ENCODE measurements around the gene ATP9B. TPM values are rescaled to one million over a fixed set of nuclear protein-coding genes. Genes with fewer than 3 reads are reported as not detected.
"Not testable (repeated sequence)": the region's sequence is repeated elsewhere in the genome, so short reads cannot be mapped to it uniquely, and the experiment has no call there.

Gene ATP9B
- total RNA-seq, 1 experiment from 2014 or later: 20.9 TPM

- H2AK5ac ChIP-seq (ENCODE audit: insufficient read length, low read length): no peak overlapping the region
- H3K4me1 ChIP-seq (ENCODE audit: insufficient read depth, low read length): no peaks in the 10 kb centered on the region
- no peak overlapping the region for H3K56ac ChIP-seq (ENCODE audit: insufficient read length, low read depth, low read length)
- H3K27me3 Mint-ChIP-seq (ENCODE audit: low read depth): peaks cover 19% of the 10 kb centered on the region
- DNase-seq: no peak
- no peaks in the 10 kb centered on the region for H3K9me3 ChIP-seq (ENCODE audit: control insufficient read depth, low read depth, low read length)
- peaks cover 5% of the 10 kb centered on the region; the same call in 1 of the 2 replicates for H3K27me3 ChIP-seq (ENCODE audit: insufficient read depth, low read length)
- no peak overlapping the region for H3K23ac ChIP-seq (ENCODE audit: insufficient read length, low read depth, low read length)
- no peak for TF ChIP-seq CTCF (conservative IDR thresholded peaks at IDR 0.05)
- H4K91ac ChIP-seq (ENCODE audit: insufficient read length, low read depth, low read length): no peak overlapping the region
- WGBS (ENCODE audit: extremely low coverage, insufficient read length, low lambda C conversion rate): no CpG with 5 or more reads among the region's 3 CpGs
- H2AFZ ChIP-seq (ENCODE audit: low read length): no peak overlapping the region
- H3K18ac ChIP-seq (ENCODE audit: insufficient read length, low read depth, low read length): no peak overlapping the region
- H2BK15ac ChIP-seq (ENCODE audit: low read depth, low read length): no peak overlapping the region
- H3K4ac ChIP-seq (ENCODE audit: low read depth, low read length): no peak overlapping the region
- no peak overlapping the region for H2BK5ac ChIP-seq (ENCODE audit: insufficient read length, low read length)
- H3K14ac ChIP-seq (ENCODE audit: insufficient read depth, low read length): no peak overlapping the region
- H3K4me3 Mint-ChIP-seq: no peak overlapping the region; a peak in 1 of 5 replicates
- H3K27ac ChIP-seq (ENCODE audit: insufficient read length, low read depth, low read length): no peak overlapping the region
- H4K8ac ChIP-seq (replicated peaks; ENCODE audit: insufficient read length, low read depth, low read length): no peak overlapping the region
- H4K5ac ChIP-seq (ENCODE audit: insufficient read length, low read depth, low read length): no peak overlapping the region
- peaks cover 8% of the 10 kb centered on the region for H3K23me2 ChIP-seq (ENCODE audit: insufficient read length, low read depth, low read length, poor library complexity, severe bottlenecking)
- H3T11ph ChIP-seq (ENCODE audit: low read length): no peak overlapping the region
- H3K9me3 Mint-ChIP-seq: peaks cover 45 to 50% of the 10 kb centered on the region in 2 experiments
- H3K79me1 ChIP-seq (ENCODE audit: insufficient read depth, low read depth, low read length, poor library complexity, severe bottlenecking): peaks cover 9% of the 10 kb centered on the region
- H2BK20ac ChIP-seq (ENCODE audit: low read depth, low read length, poor library complexity, severe bottlenecking): no peak overlapping the region
- peaks cover 17% of the 10 kb centered on the region; the same call in 1 of the 2 replicates for H3K79me2 ChIP-seq (ENCODE audit: insufficient read depth, low read length)
- H2BK120ac ChIP-seq (ENCODE audit: low read depth, low read length, poor library complexity, severe bottlenecking): no peak overlapping the region
- H3K9ac ChIP-seq (ENCODE audit: extremely low read depth, insufficient read length, low read length): no peak overlapping the region
- no peaks in the 10 kb centered on the region for H4K20me1 ChIP-seq (ENCODE audit: control insufficient read depth, insufficient read depth, insufficient read length)
- H3K36me3 Mint-ChIP-seq (ENCODE audit: insufficient read depth in 1 of 3, low read depth in 3 of 3): peaks cover 34 to 46% (median 38%) of the 10 kb centered on the region in 3 experiments
- H3K27ac Mint-ChIP-seq: no peak overlapping the region
- H2BK12ac ChIP-seq (ENCODE audit: insufficient read length, low read depth, low read length): no peak overlapping the region
- peaks cover 7 to 10% of the 10 kb centered on the region in 2 experiments for H3K4me1 Mint-ChIP-seq
- no peak overlapping the region for H3K4me2 ChIP-seq (ENCODE audit: insufficient read depth, insufficient read length, low read length)
Measured at GRCh38 chr18:79071503-79072210, 2.5 kb downstream of the ATP9B start.

GRCh38 chr18:79072655-79073054, 3.5 kb downstream of the ATP9B start:
- H3K56ac ChIP-seq (ENCODE audit: insufficient read length, low read depth, low read length); H3K27ac ChIP-seq (ENCODE audit: insufficient read length, low read depth, low read length); H3K79me1 ChIP-seq (ENCODE audit: insufficient read depth, low read depth, low read length, poor library complexity, severe bottlenecking); H2BK15ac ChIP-seq (ENCODE audit: low read depth, low read length); H3K4ac ChIP-seq (ENCODE audit: low read depth, low read length); H3K27ac Mint-ChIP-seq; H2BK5ac ChIP-seq (ENCODE audit: insufficient read length, low read length); H3K23ac ChIP-seq (ENCODE audit: insufficient read length, low read depth, low read length); DNase-seq; H3K18ac ChIP-seq (ENCODE audit: insufficient read length, low read depth, low read length); H4K8ac ChIP-seq (replicated peaks; ENCODE audit: insufficient read length, low read depth, low read length); H3T11ph ChIP-seq (ENCODE audit: low read length); H2BK20ac ChIP-seq (ENCODE audit: low read depth, low read length, poor library complexity, severe bottlenecking); H3K14ac ChIP-seq (ENCODE audit: insufficient read depth, low read length); H2AK5ac ChIP-seq (ENCODE audit: insufficient read length, low read length); H2BK120ac ChIP-seq (ENCODE audit: low read depth, low read length, poor library complexity, severe bottlenecking); H4K5ac ChIP-seq (ENCODE audit: insufficient read length, low read depth, low read length); H2AFZ ChIP-seq (ENCODE audit: low read length); H3K4me2 ChIP-seq (ENCODE audit: insufficient read depth, insufficient read length, low read length); H3K9ac ChIP-seq (ENCODE audit: extremely low read depth, insufficient read length, low read length); H3K4me3 Mint-ChIP-seq; H4K20me1 ChIP-seq (ENCODE audit: control insufficient read depth, insufficient read depth, insufficient read length); H3K27me3 Mint-ChIP-seq (ENCODE audit: low read depth); H3K9me3 ChIP-seq (ENCODE audit: control insufficient read depth, low read depth, low read length); H4K91ac ChIP-seq (ENCODE audit: insufficient read length, low read depth, low read length); H3K23me2 ChIP-seq (ENCODE audit: insufficient read length, low read depth, low read length, poor library complexity, severe bottlenecking); H3K4me1 ChIP-seq (ENCODE audit: insufficient read depth, low read length); H3K27me3 ChIP-seq (ENCODE audit: insufficient read depth, low read length); H2BK12ac ChIP-seq (ENCODE audit: insufficient read length, low read depth, low read length): not testable (repeated sequence)
- H3K9me3 Mint-ChIP-seq: peaks cover 35 to 40% of the 10 kb centered on the region in 2 experiments
- peaks cover 16 to 19% of the 10 kb centered on the region in 2 experiments for H3K4me1 Mint-ChIP-seq
- no CpG with 5 or more reads among the region's 27 CpGs for WGBS (ENCODE audit: extremely low coverage, insufficient read length, low lambda C conversion rate)
- peaks cover 32 to 36% (median 33%) of the 10 kb centered on the region in 3 experiments for H3K36me3 Mint-ChIP-seq (ENCODE audit: insufficient read depth in 1 of 3, low read depth in 3 of 3)
- peaks cover 17% of the 10 kb centered on the region; the same call in 1 of the 2 replicates for H3K79me2 ChIP-seq (ENCODE audit: insufficient read depth, low read length)
